NCI-H345 treated with DMSO at 0.1 percent for 48 hours (cell line): ENCODE data around the gene CNN2.

Source experiments
- DNase-seq: peaks from one replicate; lab custom pipeline; 2025; ENCODE audit not compliant: unreplicated experiment; lab: John Stamatoyannopoulos, UW

The CNN2 gene

DNA sequence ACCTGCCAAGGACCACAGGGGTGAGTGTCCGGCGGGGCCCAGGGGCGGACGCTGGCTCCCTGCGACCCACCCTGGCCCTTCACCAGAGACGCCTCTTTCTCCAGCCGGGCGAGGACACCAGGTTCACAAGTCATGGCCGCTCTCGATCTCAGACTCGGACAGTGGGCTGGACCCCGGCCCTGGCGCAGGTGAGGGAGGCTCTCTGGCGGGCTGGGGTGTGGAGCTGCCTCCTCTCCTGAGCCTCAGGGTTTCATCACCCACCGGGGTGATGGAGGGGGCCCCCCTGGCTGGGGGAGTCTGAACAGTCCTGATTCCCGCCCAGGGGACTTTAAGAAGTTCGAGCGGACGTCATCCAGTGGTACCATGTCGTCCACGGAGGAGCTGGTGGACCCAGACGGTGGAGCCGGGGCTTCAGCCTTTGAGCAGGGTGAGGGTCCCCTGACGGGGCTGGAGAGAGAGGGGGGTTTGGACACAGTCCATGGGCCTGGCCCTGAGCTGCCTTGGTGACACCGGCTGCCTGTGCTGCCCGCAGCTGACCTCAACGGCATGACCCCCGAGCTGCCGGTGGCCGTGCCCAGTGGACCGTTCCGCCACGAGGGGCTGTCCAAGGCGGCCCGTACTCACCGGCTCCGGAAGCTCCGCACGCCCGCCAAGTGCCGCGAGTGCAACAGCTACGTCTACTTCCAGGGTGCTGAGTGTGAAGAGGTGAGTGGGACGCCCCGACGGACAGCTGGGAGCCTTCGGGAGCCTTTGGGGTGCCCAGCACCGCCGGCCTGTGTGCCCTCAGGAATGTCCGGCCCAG, 54.2 kb downstream of the CNN2 start:
- no peak for DNase-seq

DNA sequence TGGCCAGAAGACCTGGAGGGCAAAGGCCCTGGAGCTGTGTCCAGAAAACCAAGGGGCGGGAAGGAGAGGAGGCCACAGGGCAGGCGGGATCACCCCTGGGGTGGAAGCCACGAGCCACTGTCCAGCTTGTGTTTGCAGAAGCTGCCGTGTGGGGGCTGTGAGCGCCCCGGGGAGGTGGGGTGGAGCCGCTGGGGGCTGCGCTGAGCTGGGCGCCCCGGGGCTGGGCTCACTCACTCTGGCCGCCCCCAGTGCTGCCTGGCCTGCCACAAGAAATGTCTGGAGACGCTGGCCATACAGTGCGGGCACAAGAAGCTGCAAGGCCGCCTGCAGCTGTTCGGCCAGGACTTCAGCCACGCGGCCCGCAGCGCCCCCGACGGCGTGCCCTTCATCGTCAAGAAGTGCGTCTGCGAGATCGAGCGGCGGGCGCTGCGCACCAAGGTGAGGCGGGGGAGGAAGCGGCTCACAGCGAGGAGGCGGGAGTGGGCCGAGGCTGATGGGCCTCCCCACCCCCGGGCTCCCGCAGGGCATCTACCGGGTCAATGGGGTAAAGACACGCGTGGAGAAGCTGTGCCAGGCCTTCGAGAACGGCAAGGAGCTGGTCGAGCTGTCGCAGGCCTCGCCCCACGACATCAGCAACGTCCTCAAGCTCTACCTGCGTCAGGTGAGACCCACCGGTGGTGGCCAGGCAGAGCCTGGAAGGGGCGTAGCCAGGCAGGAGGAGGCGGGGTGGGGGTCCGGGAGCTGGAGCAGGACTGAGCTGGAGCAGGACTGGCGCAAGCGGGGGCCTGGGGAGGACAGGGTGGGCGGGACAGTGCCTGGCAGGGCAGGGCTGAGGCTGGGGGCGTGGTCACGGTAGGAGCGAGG, 55.1 kb downstream of the CNN2 start:
- DNase-seq, result no peak

- DNase-seq, result peak; percentile 87
These were observed 55.9 kb downstream of the CNN2 start for GRCh38 chr19:1082165-1082927.

DNA sequence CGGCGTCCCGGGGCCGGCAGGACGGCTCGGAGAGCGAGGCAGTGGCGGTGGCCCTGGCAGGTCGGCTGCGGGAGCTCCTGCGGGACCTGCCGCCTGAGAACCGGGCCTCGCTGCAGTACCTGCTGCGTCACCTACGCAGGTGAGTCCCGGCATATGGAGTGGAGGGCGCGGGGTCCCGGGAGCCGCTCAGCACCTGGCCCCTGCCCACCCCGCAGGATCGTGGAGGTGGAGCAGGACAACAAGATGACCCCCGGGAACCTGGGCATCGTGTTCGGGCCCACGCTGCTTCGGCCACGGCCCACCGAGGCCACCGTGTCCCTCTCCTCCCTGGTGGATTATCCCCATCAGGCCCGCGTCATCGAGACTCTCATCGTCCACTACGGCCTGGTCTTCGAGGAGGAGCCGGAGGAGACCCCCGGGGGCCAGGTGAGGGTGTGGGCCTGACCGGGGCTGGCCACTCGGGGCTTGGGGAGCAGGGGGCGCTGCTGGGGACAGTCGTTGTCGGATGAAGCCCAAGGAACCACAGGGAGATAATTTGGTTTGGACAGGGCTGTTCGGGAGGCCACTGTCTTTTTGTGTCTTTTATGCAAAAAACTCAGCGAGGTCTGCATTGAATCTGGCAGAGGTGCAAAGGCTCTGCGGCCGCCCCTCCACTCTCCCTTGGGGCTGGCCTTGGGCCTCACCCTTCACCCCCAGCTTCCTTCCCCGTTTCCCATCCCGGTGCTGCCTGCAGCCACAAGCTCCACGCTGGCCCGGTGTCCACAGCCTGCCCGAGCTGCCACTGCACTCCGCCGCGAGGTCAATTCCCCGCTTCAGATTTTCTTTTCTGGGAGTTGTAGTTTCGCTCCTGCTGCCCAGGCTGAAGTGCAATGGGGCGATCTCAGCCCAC, 56.8 kb downstream of the CNN2 start:
- DNase-seq, result no peak

DNA sequence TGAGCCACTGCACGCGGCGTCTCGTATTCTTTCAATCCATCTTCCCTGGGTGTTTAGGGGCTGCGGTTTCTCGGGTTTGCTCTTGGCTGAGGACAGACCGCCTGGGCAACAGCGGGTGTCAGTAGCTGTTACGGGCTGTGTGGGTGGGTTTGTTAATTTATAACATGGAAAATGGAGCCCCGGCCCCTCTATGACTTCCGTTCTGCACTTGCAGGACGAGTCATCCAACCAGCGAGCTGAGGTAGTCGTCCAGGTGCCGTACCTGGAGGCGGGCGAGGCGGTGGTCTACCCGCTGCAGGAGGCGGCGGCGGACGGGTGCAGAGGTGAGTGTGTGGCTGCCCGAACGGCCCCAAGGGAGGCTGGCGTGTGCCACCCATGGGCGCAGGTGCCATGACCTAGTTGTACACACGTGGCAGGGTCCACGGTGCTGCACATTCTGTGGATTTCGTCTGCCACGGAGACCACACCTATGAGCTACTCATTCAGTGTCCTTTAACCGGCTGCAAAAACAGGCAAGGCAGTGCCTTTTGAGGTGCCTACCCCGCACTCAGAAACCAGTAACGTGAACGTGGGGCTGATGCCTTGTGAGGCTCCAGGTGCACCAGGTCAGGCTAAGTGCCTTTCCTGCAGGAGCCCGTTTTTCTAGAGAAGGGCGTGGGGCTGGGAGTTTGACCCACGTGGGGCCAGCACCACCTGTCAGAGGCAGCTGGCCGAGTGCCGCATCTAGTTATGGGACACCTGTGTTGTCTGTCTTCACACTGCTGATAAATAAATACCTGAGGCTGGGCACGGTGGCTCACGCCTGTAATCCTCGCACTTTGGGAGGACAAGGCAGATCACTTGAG, 57.8 kb downstream of the CNN2 start:
- DNase-seq, result no peak

- DNase-seq, result no peak
These were observed 58.7 kb downstream of the CNN2 start for GRCh38 chr19:1085053-1085658.

DNA sequence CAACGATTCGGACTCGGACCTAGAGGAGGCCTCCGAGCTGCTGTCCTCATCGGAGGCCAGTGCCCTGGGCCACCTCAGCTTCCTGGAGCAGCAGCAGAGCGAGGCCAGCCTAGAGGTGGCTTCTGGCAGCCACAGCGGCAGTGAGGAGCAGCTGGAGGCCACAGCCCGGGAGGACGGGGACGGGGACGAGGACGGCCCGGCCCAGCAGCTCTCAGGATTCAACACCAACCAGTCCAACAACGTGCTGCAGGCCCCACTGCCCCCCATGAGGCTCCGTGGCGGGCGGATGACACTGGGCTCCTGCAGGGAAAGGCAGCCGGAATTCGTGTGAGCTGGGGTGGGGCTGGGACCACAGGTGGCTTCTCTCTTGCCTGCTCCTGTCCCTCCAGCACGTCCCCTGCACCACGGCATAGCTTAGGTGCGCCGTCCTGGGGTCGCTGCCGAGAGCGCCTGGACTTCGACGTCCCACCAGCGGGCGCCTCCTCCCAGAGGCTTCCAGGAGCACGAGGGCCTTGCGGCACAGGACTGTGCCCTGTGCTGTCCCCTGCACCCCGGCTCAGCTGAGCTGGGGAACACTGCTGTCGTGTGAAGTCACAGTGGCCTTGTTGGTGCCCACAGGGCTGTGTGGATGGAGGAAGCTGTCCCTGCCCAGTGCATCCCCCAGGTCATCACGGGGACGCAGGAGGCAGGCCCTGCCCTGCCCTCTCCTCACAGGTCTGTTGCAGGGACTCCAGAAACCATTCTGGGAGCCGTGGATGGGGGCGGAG, 59.5 kb downstream of the CNN2 start:
- no peak for DNase-seq

DNA sequence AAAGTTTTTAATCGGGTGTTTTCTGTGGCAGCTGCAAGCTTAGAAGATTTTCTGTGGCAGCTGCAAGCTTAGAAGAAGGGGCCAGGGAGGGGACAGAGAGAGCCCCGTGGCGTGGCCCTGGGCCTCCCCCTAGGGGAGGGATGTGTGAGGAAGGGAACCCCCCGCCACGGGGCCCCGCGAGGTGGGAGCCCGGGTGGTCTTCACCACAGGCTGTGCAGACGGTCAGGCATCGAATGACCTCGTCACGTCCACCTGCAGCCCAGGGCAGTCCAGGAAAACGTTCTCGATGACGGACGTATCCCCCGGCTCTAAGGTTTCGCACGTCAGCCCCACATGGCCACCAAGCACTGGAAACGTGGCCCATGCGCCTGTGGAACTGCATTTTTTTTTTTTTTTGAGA, 60.2 kb downstream of the CNN2 start:
- no peak for DNase-seq

- DNase-seq, result no peak
These were observed 61.5 kb downstream of the CNN2 start for GRCh38 chr19:1087813-1088415.

DNA sequence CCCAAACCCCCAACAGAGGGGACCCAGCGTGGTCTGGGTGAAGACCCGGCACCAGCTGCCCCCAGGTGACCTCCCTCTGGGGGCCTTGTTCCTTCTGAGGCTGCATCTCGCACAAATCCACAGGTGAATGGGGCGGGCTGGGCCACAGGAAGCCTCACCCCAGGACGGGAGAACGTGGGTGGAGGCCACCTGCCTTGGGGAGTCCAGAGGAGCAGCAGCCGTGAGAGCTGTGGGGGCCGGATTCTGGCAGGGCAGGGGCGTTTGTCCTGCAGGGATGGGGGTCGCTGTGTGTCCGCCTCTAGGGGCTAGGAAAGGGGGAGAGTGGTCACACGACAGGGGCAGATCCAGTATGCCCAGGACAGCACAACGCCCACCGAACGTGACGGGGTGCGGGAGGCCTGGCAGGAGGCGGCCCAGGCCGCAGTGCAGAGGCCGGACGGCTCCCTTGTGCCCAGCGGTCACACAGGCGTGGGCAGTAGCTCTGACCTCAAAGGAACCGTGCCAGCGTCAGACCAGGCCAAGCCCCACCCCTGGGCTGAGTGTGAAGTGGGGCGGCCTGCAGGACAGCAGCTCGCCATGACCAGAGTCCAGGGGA, 62.1 kb downstream of the CNN2 start:
- no peak for DNase-seq
